ENCODE results near the gene STX16.

GRCh38 chr20:58621906-58622548, 29.1 kb upstream of the STX16 start:
- TF ChIP-seq CTCF (IDR thresholded peaks at IDR 0.05; ENCODE audit: poor library complexity) (peak; percentile 4), EZH2 (IDR thresholded peaks at IDR 0.05; ENCODE audit: borderline replicate concordance) (no peak), EZH2phosphoT487 (IDR thresholded peaks at IDR 0.05; ENCODE audit: low read depth, severe bottlenecking, unreplicated experiment) (no peak)

Measured in hepatocyte (in vitro differentiated cells).